ENCODE data around the gene FCER2.
"Not testable (repeated sequence)": the region's sequence is repeated elsewhere in the genome, so short reads cannot be mapped to it uniquely, and the experiment has no call there.

Gene FCER2

DNA sequence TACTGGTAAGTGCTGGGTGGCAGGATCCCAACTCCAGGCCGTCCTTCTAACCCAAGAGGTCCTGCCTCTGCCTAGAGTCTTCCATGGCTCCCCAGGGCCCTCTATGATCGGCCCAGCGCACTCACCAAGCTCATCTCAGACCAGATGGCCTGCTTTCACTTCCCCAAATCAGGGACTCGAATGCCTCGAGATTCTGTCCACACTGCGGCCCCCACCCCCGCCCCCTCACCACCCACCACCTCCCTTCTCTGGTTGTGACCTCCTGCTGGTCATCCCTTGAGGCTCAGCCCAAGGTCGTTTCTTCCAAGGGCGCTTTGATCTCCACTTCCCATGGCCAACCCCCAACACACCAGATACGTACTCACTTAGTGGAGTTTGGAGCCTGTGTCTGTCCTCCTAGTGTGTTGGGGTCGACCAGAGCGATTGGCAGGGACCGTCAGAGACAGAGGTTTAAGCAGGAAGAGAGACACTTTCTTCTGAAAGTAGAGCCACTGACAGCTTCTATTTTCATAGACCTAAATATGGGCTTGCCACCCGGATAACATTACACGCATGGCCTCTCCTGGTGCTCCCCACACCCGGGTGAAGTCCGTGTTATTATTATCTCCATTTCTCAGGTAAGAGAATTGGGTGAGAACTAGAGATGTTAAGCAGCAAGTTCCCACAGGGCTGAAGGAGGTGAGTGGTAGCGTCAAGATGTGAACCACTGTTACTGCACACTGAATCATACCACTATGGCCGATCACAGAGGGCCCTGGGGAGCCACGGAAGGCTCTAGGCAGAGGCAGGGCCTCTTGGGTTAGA, at the start of gene FCER2:
FCER2 (minus strand) TSS at position 478 of the 804 bp plus-strand sequence. CDS start 2,371 bp downstream, outside the sequence.
- DNase-seq (ENCODE audit: low spot score), result no peak

GRCh38 chr19:7751157-7751783, 49.3 kb upstream of the FCER2 start:
- no peak for DNase-seq (ENCODE audit: low spot score)

GRCh38 chr19:7748756-7749155, 46.8 kb upstream of the FCER2 start:
- no peak for DNase-seq (ENCODE audit: low spot score)

- DNase-seq (ENCODE audit: low spot score), result no peak
These were observed 46.2 kb upstream of the FCER2 start for GRCh38 chr19:7748171-7748570.

DNA sequence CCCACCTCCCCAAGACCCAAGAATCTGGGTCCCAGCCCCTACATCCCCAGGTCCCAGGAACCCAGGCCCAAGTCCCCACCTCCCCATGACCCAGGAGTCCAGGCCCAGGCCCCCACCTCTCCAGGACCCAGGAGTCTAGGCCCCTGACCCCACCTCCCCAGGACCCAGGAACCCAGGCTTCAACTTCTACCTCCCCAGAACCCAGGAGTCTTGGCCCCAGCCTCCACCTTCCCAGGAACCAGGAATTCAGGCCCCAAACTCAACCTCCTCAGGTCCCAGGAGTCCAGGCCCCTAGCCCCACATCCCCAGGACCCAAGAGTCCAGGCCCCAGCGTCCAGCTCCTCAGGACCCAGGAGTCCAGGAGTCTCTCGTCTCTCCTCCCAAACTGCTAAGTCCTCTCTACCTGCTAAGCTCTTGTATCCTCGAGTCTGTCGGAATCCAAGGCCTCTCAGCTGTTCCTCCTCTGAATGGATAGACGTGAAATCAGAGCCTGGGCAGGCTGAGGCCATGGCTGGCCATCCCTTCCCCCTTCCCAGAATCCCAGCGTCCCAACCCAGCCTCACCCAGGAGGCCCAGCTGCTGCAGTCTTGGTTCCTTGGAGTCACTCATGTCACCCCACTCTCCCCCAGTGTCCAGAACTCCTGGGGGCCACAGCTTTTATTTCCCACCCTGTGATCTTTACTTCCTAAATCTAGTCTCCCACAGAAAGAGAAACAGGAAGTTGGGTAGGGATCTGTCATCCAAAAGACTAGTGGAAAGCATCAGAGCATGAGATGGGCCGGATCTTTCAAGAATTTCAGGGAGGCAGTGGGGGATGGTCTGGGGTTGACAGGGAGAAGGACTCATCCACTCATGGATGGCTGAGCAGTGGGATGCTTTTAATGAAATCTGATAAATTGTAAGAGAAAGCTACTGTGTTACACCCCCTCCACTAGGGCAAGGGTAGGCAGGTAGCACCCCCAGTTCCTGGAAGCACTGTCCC, 45.3 kb upstream of the FCER2 start, which contains the start of gene CD209:
CD209 (minus strand) TSS at position 632 of the 982 bp plus-strand sequence; CDS start at position 609, 23 bp downstream.
- no peak for DNase-seq (ENCODE audit: low spot score)

DNA sequence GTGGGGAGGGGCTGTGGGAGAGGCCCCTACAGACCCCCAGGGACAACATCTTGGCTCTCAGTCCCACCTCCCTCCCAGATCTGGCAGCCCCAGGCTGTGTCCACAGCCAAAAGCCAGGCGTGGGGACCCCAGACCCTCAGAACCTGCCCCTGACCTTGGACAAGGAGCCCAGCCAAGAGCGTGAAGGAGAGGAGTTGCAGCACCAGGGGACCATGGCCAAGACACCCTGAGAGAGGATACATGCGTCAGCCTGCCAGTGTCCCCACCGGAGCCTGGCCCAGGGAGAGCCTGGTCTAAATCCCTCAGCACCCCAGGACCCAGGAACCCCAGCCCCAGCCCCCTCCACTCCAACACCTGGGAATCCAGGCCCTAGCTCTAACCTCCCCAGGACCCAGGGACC, 44.4 kb upstream of the FCER2 start:
- not testable (repeated sequence) for DNase-seq (ENCODE audit: low spot score)

DNA sequence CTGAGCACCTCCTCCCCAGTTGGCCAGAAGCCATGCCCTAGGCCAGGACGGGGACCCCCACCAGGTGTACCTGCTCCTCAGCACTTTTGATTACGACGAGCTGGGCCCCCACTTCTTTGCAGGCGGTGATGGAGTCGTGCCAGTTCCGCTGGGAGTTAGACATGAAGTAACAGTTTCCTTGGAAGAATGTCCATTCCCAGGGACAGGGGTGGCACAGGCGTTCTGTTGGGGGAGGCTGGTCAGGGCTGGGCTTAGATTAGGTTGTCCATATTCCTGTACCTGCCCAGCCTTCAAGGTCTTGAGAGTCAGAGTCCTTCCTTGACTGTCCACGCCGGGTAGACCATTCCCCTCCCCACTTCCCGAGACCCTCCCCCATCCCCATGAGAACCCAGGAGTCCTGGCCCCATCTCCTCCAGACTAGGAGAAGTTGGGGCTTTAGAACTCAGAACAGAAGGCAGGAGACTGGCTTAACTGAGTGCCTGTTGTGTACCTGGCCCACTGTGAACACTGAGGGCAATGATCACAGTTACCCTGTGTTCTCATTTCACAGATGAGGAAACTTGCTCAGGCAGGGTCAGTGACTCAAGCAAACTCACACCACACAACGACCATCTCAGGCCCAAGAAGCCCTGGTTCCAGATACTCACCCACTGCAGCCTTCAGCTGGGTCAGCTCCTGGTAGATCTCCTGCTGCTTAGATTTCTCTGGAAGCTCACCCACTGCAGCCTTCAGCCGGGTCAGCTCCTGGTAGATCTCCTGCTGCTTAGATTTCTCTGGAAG, 43.1 kb upstream of the FCER2 start:
- no peak for DNase-seq (ENCODE audit: low spot score)

DNA sequence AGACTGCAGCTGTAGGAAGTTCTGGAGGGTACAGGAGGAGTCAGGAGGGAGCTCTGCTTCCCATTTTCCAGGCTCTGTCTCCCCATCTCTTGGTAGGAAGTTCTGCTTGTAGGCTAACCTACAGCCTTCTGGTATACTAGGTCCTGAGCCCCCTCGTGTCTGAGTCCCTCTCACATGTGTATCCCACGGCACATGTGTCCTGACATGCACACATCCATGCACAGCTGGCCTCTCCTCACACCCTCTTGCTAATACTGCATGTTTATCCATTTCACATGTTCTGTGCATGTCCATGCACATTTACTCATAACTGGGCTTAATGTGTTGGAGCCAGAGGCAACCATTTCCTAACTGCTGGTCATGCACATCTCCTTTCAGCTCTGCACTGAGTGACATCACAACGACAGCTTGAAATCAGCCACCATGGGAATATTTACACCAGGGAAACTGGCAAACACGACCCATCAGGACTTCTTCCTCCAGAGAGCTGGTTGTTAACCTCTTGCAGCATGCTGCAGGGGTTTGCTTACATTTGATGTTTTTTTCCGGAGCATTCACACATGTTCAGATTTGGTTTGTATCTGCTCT, 42.4 kb upstream of the FCER2 start:
- no peak for DNase-seq (ENCODE audit: low spot score)

DNA sequence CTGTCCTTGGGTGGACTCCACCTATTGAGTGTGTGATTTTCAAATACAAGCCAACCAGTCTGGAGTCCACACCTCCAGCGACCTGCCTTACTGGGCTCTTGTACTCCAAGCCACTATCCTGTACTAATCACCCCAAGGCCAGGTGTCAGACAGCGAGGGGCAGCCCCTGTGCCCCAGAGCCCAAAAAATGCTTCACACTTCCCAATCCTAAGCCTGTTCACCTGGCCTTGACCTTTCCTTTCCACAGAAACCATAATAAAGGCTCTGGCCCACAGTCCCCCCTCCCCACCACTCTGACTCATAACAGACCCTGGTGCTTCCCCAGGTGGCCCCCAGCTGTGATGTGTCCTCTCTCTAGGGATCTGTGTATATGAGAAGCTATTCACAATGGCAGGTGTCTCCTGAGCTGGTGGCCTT, 41.5 kb upstream of the FCER2 start:
- DNase-seq (ENCODE audit: low spot score), result no peak

- no peak for DNase-seq (ENCODE audit: low spot score)
These were observed 41.1 kb upstream of the FCER2 start for GRCh38 chr19:7742991-7743390.

GRCh38 chr19:7742575-7742974, 40.6 kb upstream of the FCER2 start:
- no peak for DNase-seq (ENCODE audit: low spot score)

DNA sequence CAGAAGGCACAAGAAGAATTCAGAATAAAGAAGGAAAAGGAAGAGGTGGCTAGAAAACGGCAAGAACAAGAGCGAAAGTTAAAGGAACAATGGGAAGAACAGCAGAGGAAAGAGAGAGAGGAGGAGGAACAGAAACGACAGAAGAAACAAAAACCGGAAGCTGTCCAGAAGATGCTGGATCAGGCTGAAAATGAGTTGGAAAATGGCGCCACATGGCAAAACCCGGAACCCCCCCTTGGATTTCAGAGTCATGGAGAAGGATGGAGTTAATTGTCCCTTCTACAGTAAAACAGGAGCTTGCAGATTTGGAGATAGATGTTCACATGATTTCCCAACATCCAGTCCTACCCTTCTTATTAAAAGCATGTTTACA, 38.7 kb upstream of the FCER2 start:
- DNase-seq (ENCODE audit: low spot score), result no peak

GRCh38 chr19:7739801-7740681, 38.1 kb upstream of the FCER2 start:
- DNase-seq (ENCODE audit: low spot score), result no peak

DNA sequence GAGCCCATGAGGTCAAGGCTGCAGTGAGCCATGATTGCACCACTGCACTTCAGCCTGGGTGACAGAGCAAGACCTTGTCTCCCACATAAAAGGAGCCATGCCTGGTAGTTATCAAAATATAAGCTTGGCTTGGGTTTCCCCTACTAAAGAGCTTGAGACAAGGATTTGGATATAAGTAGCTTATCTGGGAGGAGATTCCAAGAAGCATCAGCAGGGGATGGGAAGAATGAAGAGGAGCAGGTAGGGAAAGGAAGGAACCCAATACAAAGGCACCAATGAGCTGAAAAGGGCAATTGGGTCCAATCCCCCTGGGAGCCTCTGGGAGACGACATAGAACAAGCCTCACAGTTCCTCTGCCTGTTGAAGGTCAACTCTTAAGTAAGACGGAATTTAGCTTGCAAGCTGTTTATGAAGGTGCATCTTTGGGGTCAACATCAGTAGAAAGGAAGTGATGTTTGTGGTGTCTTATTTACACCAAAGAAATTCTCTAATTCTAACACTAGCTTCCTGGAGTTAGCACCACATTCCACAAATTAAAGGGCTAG, 37.4 kb upstream of the FCER2 start:
- no peak for DNase-seq (ENCODE audit: low spot score)

GRCh38 chr19:7738023-7738422, 36.1 kb upstream of the FCER2 start:
- DNase-seq (ENCODE audit: low spot score), result no peak

DNA sequence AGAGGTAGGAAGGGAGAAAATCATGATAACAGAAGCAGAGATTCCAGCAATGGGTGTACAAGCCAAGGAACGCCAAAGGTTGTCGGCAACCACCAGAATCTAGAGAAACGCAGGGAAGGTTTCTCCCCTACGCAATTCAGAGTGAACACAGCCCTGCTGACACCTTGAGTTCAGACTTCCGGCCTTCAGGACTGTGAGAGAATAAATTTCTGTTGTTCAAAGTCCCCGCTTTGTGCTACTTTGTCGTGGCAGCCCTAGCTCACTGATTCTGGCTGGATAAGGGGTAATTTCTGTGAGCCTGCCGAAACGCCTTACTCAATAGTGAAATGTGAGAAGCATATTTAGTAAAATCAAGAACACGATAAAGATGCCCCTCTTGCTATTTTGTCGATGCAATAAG, 35.3 kb upstream of the FCER2 start:
- no peak for DNase-seq (ENCODE audit: low spot score)

DNA sequence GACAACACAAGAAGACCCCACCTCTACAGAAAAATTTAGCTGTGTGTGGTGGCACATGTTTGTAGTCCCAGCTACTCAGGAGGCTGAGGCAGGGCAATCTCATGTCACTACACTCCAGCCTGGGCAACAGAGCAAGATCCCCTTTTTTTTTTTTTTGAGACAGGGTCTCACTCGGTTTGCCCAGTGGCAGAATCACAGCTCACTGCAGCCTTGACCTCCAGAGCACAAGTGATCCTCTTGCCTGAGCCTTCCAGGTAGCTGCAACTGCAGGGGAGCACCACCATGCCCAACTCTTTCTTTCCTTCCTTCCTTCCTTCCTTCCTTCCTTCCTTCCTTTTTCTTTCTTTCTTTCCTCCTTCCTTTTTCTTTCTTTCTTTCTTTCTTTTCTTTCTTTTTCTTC, 34.2 kb upstream of the FCER2 start:
- no peak for DNase-seq (ENCODE audit: low spot score)

GRCh38 chr19:7734220-7735203, 32.6 kb upstream of the FCER2 start:
- DNase-seq (ENCODE audit: low spot score), result peak; percentile 21

- DNase-seq (ENCODE audit: low spot score), result no peak
These were observed 31.4 kb upstream of the FCER2 start for GRCh38 chr19:7733376-7733775.
